Measurements from ENCODE around the gene TCF3. TPM values are rescaled to one million over a fixed set of nuclear protein-coding genes. Genes with fewer than 3 reads are reported as not detected.
A peak's percentile ranks its signal among the peaks of the same experiment; 100 is the strongest.

The TCF3 gene
- total RNA-seq, 1 experiment from 2014 or later: 304 TPM

DNA sequence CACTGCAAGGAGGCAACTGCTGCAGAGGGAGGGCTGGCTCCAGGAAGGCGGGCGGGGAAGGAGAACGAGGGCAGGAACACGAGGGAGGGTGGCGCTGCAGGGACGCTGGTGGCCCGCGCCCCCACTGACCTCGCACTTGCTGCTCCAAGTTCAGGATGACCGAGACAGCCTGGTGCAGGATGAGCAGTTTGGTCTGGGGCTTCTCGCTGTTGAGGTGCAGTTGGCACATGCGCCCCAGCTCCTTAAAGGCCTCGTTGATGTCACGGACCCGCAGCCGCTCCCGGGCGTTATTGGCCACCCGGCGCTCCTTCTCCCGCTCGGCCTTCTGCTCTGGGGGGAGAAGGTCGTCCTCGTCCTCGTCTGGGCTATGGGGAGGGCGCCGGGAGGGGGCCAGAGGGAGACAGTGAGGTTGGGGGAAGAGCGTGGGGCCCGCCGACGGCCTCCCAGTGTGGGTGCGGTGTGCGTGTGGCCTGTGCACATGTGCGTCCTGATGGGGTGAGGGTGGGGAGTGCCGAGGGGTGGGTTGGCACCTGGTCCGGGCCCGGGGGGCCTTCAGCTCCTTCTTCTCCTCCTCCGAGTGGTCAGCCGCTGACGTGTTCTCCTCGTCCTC, 37.2 kb downstream of the TCF3 start:
- Histone ChIP-seq H4K5ac (ENCODE audit: insufficient read length, low read depth, low read length) (no peak overlapping the region), H4K91ac (ENCODE audit: insufficient read length, low read depth, low read length) (no peak overlapping the region), H4K8ac (replicated peaks; ENCODE audit: insufficient read length, low read depth, low read length) (no peak overlapping the region), H2AFZ (ENCODE audit: low read length) (no peak overlapping the region), H3K27ac (ENCODE audit: insufficient read length, low read depth, low read length) (no peak overlapping the region), H3K4ac (ENCODE audit: low read depth, low read length) (no peak overlapping the region), H3K4me2 (ENCODE audit: insufficient read depth, insufficient read length, low read length) (no peak overlapping the region), H3K23ac (ENCODE audit: insufficient read length, low read depth, low read length) (no peak overlapping the region), H2BK20ac (ENCODE audit: low read depth, low read length, poor library complexity, severe bottlenecking) (no peak overlapping the region), H3K79me1 (ENCODE audit: insufficient read depth, low read depth, low read length, poor library complexity, severe bottlenecking) (no peaks in the 10 kb centered on the region), H3K14ac (ENCODE audit: insufficient read depth, low read length) (no peak overlapping the region), H2AK5ac (ENCODE audit: insufficient read length, low read length) (no peak overlapping the region), H3K4me1 (ENCODE audit: insufficient read depth, low read length) (no peaks in the 10 kb centered on the region), H3K56ac (ENCODE audit: insufficient read length, low read depth, low read length) (no peak overlapping the region), H3K79me2 (ENCODE audit: insufficient read depth, low read length) (no peaks in the 10 kb centered on the region), H3K23me2 (ENCODE audit: insufficient read length, low read depth, low read length, poor library complexity, severe bottlenecking) (no peaks in the 10 kb centered on the region), H3K9ac (ENCODE audit: extremely low read depth, insufficient read length, low read length) (no peak overlapping the region), H2BK5ac (ENCODE audit: insufficient read length, low read length) (no peak overlapping the region), H2BK120ac (ENCODE audit: low read depth, low read length, poor library complexity, severe bottlenecking) (no peak overlapping the region), H2BK12ac (ENCODE audit: insufficient read length, low read depth, low read length) (no peak overlapping the region), H3K18ac (ENCODE audit: insufficient read length, low read depth, low read length) (no peak overlapping the region), H2BK15ac (ENCODE audit: low read depth, low read length) (no peak overlapping the region), H3T11ph (ENCODE audit: low read length) (no peak overlapping the region), H4K20me1 (ENCODE audit: control insufficient read depth, insufficient read depth, insufficient read length) (no peaks in the 10 kb centered on the region), H3K27me3 (ENCODE audit: insufficient read depth, low read length) (no peaks in the 10 kb centered on the region), H3K9me3 (ENCODE audit: control insufficient read depth, low read depth, low read length) (no peaks in the 10 kb centered on the region)
- Mint-ChIP-seq H3K36me3 (ENCODE audit: insufficient read depth in 1 of 3, low read depth in 3 of 3) (peaks cover 54 to 93% (median 89%) of the 10 kb centered on the region in 3 experiments; a peak in 6 of 7 replicates), H3K27me3 (ENCODE audit: low read depth) (no peaks in the 10 kb centered on the region), H3K4me3 (no peak overlapping the region; a peak in 1 of 5 replicates), H3K9me3 (no peaks in the 10 kb centered on the region), H3K27ac (peak overlapping the region in 1 of 3 experiments; percentile 62; a peak in 1 of 7 replicates), H3K4me1 (peaks cover 0 to 11% of the 10 kb centered on the region in 2 experiments; a peak in 3 of 4 replicates)
- TF ChIP-seq, protein P1, sequence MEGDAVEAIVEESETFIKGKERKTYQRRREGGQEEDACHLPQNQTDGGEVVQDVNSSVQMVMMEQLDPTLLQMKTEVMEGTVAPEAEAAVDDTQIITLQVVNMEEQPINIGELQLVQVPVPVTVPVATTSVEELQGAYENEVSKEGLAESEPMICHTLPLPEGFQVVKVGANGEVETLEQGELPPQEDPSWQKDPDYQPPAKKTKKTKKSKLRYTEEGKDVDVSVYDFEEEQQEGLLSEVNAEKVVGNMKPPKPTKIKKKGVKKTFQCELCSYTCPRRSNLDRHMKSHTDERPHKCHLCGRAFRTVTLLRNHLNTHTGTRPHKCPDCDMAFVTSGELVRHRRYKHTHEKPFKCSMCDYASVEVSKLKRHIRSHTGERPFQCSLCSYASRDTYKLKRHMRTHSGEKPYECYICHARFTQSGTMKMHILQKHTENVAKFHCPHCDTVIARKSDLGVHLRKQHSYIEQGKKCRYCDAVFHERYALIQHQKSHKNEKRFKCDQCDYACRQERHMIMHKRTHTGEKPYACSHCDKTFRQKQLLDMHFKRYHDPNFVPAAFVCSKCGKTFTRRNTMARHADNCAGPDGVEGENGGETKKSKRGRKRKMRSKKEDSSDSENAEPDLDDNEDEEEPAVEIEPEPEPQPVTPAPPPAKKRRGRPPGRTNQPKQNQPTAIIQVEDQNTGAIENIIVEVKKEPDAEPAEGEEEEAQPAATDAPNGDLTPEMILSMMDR (conservative IDR thresholded peaks at IDR 0.05): no peak
- no peak for DNase-seq
- WGBS (ENCODE audit: extremely low coverage, insufficient read length, low lambda C conversion rate): no CpG with 5 or more reads among the region's 41 CpGs

All from H9 (cell line).